Mononuclear cell (primary cell): ENCODE measurements around the gene ACY1. TPM values are rescaled to one million over a fixed set of nuclear protein-coding genes. Genes with fewer than 3 reads are reported as not detected.

Experiments
- H3K27me3 ChIP-seq: 2 replicates; pipeline ENCODE4 v1.6.0; 2011; ENCODE audit warnings: low read length, control low read depth; ENCODE audit not compliant: insufficient read depth
- H3K4me1 ChIP-seq: 2 replicates; pipeline ENCODE4 v1.5.1; 2011; ENCODE audit warnings: mild to moderate bottlenecking, low read length, control low read depth; ENCODE audit not compliant: insufficient read depth
- H3K4me3 ChIP-seq: 2 replicates; pipeline ENCODE4 v1.5.1; 2011; ENCODE audit warnings: mild to moderate bottlenecking, low read length, moderate library complexity
- H3K9me3 ChIP-seq: 2 replicates; pipeline ENCODE4 v1.5.1; 2011; ENCODE audit warnings: low read depth, mild to moderate bottlenecking, control low read depth, low read length
- total RNA-seq: library from RNA; depleted of rRNA; stranded (reverse); fragments of >200 nt; gene quantifications from one replicate; pipeline ENCODE4 v1.2.3, GENCODE V29; 2012

The ACY1 gene
- total RNA-seq, 1 donor = 3.3 TPM

GRCh38 chr3:51967384-51968169, 15.8 kb upstream of the ACY1 start, which contains the start of gene PCBP4:
Gene PCBP4 (minus strand): TSS chr3:51967454. CDS start chr3:51961240, 6,214 bp downstream.
- Histone ChIP-seq H3K27me3 (no peaks in the 10 kb centered on the region), H3K4me3 (peak within 1 kb of the TSS; percentile 30), H3K9me3 (no peaks in the 10 kb centered on the region), H3K4me1 (peaks cover 10% of the 10 kb centered on the region)

- H3K9me3 ChIP-seq = no peaks in the 10 kb centered on the region
- peak overlapping the region; percentile 30 for H3K4me3 ChIP-seq
- H3K4me1 ChIP-seq = peaks cover 13% of the 10 kb centered on the region
- no peaks in the 10 kb centered on the region for H3K27me3 ChIP-seq
Observed at GRCh38 chr3:51968170-51968775, 15.1 kb upstream of the ACY1 start.

GRCh38 chr3:51968883-51969678, 14.3 kb upstream of the ACY1 start:
- Histone ChIP-seq H3K4me3 (no peak overlapping the region), H3K4me1 (peaks cover 20% of the 10 kb centered on the region), H3K27me3 (no peaks in the 10 kb centered on the region), H3K9me3 (no peaks in the 10 kb centered on the region)

- Histone ChIP-seq H3K9me3 (no peaks in the 10 kb centered on the region), H3K4me3 (no peak overlapping the region), H3K27me3 (no peaks in the 10 kb centered on the region), H3K4me1 (peaks cover 28% of the 10 kb centered on the region)
Observed at GRCh38 chr3:51969841-51970240, 13.5 kb upstream of the ACY1 start.

GRCh38 chr3:51970606-51971300, 12.6 kb upstream of the ACY1 start:
- Histone ChIP-seq H3K4me3 (no peak overlapping the region), H3K4me1 (peaks cover 35% of the 10 kb centered on the region), H3K9me3 (no peaks in the 10 kb centered on the region), H3K27me3 (no peaks in the 10 kb centered on the region)

DNA sequence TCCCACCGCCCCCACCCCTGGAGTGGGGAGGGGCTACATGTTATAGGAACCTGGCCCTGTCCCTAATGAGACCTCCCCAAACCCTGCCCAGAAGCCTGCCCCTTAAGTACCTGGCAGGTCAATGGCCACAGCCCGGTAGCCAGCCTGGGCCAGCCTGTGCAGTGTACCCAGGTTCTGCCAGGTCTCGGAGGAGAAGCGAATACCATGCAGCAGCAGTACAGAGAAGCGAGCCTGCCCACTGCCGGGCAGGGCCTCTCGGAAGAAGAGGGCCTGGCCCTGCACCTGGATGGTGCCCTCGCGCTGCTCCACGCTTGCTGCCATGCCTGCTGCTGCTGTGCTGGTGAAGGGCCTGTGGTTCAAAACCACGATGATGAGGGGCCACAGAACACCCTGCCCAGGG, 12.0 kb upstream of the ACY1 start:
- no peaks in the 10 kb centered on the region for H3K9me3 ChIP-seq
- H3K4me3 ChIP-seq = no peak overlapping the region
- no peaks in the 10 kb centered on the region for H3K27me3 ChIP-seq
- H3K4me1 ChIP-seq = peaks cover 39% of the 10 kb centered on the region

DNA sequence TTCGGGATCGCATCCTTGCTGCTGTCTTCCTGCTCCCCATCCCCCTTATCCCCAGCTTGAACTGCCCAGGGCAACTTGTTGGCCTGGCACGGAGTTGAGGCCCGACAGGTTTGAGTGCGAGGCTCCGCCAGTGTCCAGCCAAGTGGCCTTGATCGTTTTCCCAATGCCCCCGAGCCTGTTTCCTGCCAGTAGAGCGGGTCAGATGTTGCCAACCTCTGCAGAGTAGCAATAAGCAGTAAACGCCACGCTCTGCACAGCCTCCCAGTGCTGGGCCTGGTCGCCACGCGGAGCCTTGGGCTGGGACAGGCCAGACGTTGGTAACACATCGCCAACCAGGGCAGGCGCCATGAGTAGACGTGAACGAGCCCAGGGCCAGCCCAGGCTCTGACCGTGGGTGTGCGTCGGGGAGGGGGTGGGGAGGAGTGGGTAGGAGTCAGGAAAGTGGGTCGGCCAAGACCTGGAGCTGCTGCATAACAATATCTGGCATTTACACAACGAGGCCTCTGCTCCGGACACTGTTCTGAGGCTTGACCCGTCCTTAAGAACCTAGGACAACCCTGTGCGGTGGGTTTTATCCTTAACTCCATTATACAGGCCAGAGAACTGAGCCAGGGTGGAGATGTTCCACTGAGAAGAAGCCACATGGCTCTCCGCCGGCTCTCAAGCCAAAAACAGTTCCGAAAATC, 8.9 kb upstream of the ACY1 start:
- no peaks in the 10 kb centered on the region for H3K27me3 ChIP-seq
- peaks cover 34% of the 10 kb centered on the region for H3K4me1 ChIP-seq

GRCh38 chr3:51974963-51975851, 8.1 kb upstream of the ACY1 start, which contains the start of gene ABHD14A:
Gene ABHD14A (plus strand): TSS chr3:51975064. CDS start chr3:51975136, 72 bp downstream.
- Histone ChIP-seq H3K4me1 (peaks cover 34% of the 10 kb centered on the region), H3K9me3 (no peaks in the 10 kb centered on the region), H3K27me3 (no peaks in the 10 kb centered on the region), H3K4me3 (peak within 1 kb of the TSS; percentile 67)

More for the DNA sequence above, 8.9 kb upstream of the ACY1 start:
- no peaks in the 10 kb centered on the region for H3K9me3 ChIP-seq
- peak overlapping the region; percentile 67 for H3K4me3 ChIP-seq

GRCh38 chr3:51975852-51976549, 7.3 kb upstream of the ACY1 start:
- H3K9me3 ChIP-seq = no peaks in the 10 kb centered on the region
- H3K27me3 ChIP-seq = no peaks in the 10 kb centered on the region
- peak overlapping the region; percentile 67 for H3K4me3 ChIP-seq
- H3K4me1 ChIP-seq = peaks cover 34% of the 10 kb centered on the region

DNA sequence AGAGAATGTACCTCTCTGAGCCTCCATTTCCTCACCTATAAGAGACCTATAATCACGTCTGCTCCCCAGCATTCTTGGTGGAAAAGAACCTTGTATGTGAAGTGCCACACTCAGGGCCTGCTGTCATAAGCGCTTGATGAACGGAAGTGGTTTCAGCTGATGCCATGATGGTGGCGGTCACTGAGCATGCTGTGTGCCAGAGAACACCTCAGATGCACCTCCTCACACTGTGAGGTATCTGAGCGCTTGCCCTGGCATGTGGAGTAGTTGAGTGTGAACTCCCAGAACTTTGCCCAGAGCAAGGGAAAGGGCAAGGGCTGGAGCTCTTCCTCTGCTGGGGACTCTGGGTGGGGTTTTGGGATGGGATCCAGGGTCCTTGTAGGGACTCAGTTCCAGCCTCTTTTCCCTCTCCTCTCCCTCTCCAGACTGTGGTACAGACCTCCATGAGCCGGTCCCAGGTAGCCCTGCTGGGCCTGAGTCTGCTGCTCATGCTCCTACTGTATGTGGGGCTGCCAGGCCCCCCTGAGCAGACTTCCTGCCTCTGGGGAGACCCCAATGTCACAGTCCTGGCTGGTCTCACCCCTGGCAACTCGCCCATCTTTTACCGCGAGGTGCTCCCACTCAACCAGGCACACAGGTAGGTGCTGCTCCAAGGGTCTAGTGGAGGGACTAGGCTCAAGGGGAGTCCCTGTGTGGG, 5.7 kb upstream of the ACY1 start:
- H3K9me3 ChIP-seq = no peaks in the 10 kb centered on the region
- H3K4me3 ChIP-seq = no peak overlapping the region
- peaks cover 48% of the 10 kb centered on the region for H3K4me1 ChIP-seq
- H3K27me3 ChIP-seq = no peaks in the 10 kb centered on the region

GRCh38 chr3:51978143-51978502, 5.2 kb upstream of the ACY1 start:
- Histone ChIP-seq H3K9me3 (no peaks in the 10 kb centered on the region), H3K4me3 (no peak overlapping the region), H3K27me3 (no peaks in the 10 kb centered on the region), H3K4me1 (peaks cover 50% of the 10 kb centered on the region)

DNA sequence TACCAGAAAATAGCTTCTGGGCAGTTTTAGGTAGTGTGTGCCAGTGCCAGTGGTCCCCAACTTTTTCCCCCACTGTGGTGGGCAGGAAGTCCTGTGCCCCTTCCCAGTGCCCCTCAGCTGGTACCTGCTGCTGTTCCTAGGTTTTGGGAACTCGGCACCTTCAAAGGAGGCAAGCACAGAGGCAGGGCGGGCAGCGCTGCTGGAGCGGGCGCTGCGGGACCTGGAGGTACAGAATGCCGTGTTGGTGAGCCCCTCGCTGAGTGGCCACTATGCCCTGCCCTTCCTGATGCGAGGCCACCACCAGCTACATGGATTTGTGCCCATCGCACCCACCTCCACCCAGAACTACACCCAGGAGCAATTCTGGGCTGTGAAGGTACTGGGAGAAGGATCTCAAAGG, 3.1 kb upstream of the ACY1 start:
- H3K4me1 ChIP-seq = peaks cover 40% of the 10 kb centered on the region
- no peak overlapping the region for H3K4me3 ChIP-seq

More for the DNA sequence above, 3.1 kb upstream of the ACY1 start:
- no peaks in the 10 kb centered on the region for H3K27me3 ChIP-seq
- no peaks in the 10 kb centered on the region for H3K9me3 ChIP-seq
